ENCODE data around the gene KRTAP21-1. TPM values are rescaled to one million over a fixed set of nuclear protein-coding genes. Genes with fewer than 3 reads are reported as not detected.

Gene KRTAP21-1
- total RNA-seq, 1 donor from 2014 or later: not detected

- Mint-ChIP-seq H3K27ac (ENCODE audit: unreplicated experiment) (peak overlapping the region; percentile 50), H3K36me3 (ENCODE audit: low read depth, unreplicated experiment) (no peaks in the 10 kb centered on the region), H3K4me1 (ENCODE audit: low read depth, unreplicated experiment) (peaks cover 16% of the 10 kb centered on the region), H3K4me3 (ENCODE audit: unreplicated experiment) (no peak overlapping the region), H3K27me3 (ENCODE audit: low read depth, unreplicated experiment) (no peaks in the 10 kb centered on the region), H3K9me3 (ENCODE audit: unreplicated experiment) (peaks cover 3% of the 10 kb centered on the region)
- Histone ChIP-seq H3K27me3 (ENCODE audit: insufficient read depth, low read length) (no peaks in the 10 kb centered on the region), H3K9ac (ENCODE audit: low read length) (no peak overlapping the region), H4K20me1 (ENCODE audit: insufficient read depth, low read length) (no peaks in the 10 kb centered on the region), H3K4me2 (ENCODE audit: low read length) (no peak overlapping the region), H3K36me3 (ENCODE audit: insufficient read depth, low read length) (no peaks in the 10 kb centered on the region), H3K79me2 (ENCODE audit: insufficient read depth, low read length) (no peaks in the 10 kb centered on the region), H3K9me3 (ENCODE audit: insufficient read depth, low read depth, low read length) (no peaks in the 10 kb centered on the region), H3K4me1 (ENCODE audit: insufficient read depth, low read length) (peaks cover 3% of the 10 kb centered on the region), H3K27ac (ENCODE audit: low read depth, low read length) (no peak overlapping the region), H3K4me3 (ENCODE audit: insufficient read depth, low read depth, low read length) (no peak overlapping the region), H2AFZ (ENCODE audit: low read depth, low read length) (no peak overlapping the region)
- FAIRE-seq: no peak
- TF ChIP-seq, protein P1, sequence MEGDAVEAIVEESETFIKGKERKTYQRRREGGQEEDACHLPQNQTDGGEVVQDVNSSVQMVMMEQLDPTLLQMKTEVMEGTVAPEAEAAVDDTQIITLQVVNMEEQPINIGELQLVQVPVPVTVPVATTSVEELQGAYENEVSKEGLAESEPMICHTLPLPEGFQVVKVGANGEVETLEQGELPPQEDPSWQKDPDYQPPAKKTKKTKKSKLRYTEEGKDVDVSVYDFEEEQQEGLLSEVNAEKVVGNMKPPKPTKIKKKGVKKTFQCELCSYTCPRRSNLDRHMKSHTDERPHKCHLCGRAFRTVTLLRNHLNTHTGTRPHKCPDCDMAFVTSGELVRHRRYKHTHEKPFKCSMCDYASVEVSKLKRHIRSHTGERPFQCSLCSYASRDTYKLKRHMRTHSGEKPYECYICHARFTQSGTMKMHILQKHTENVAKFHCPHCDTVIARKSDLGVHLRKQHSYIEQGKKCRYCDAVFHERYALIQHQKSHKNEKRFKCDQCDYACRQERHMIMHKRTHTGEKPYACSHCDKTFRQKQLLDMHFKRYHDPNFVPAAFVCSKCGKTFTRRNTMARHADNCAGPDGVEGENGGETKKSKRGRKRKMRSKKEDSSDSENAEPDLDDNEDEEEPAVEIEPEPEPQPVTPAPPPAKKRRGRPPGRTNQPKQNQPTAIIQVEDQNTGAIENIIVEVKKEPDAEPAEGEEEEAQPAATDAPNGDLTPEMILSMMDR (IDR thresholded peaks at IDR 0.05; ENCODE audit: insufficient read depth, low read depth, low read length): no peak
- TF ChIP-seq EZH2 (IDR thresholded peaks at IDR 0.05; ENCODE audit: insufficient read depth, low read length): no peak
- no peak for DNase-seq (ENCODE audit: low read depth)
Observed at GRCh38 chr21:30714456-30714855, 40.8 kb downstream of the KRTAP21-1 start.

GRCh38 chr21:30713766-30714165, 41.5 kb downstream of the KRTAP21-1 start:
- Mint-ChIP-seq H3K27me3 (ENCODE audit: low read depth, unreplicated experiment) (no peaks in the 10 kb centered on the region), H3K4me1 (ENCODE audit: low read depth, unreplicated experiment) (peaks cover 12% of the 10 kb centered on the region), H3K27ac (ENCODE audit: unreplicated experiment) (no peak overlapping the region), H3K4me3 (ENCODE audit: unreplicated experiment) (no peak overlapping the region), H3K36me3 (ENCODE audit: low read depth, unreplicated experiment) (no peaks in the 10 kb centered on the region), H3K9me3 (ENCODE audit: unreplicated experiment) (peaks cover 3% of the 10 kb centered on the region)
- no peak overlapping the region for H2AFZ ChIP-seq (ENCODE audit: low read depth, low read length)
- no peaks in the 10 kb centered on the region for H3K36me3 ChIP-seq (ENCODE audit: insufficient read depth, low read length)
- no peak for FAIRE-seq
- peaks cover 3% of the 10 kb centered on the region for H3K4me1 ChIP-seq (ENCODE audit: insufficient read depth, low read length)
- H3K9ac ChIP-seq (ENCODE audit: low read length): no peak overlapping the region
- H3K79me2 ChIP-seq (ENCODE audit: insufficient read depth, low read length): no peaks in the 10 kb centered on the region
- H4K20me1 ChIP-seq (ENCODE audit: insufficient read depth, low read length): no peaks in the 10 kb centered on the region
- no peaks in the 10 kb centered on the region for H3K27me3 ChIP-seq (ENCODE audit: insufficient read depth, low read length)
- H3K4me2 ChIP-seq (ENCODE audit: low read length): no peak overlapping the region
- H3K4me3 ChIP-seq (ENCODE audit: insufficient read depth, low read depth, low read length): no peak overlapping the region
- no peaks in the 10 kb centered on the region for H3K9me3 ChIP-seq (ENCODE audit: insufficient read depth, low read depth, low read length)
- peak; percentile 5 for DNase-seq (ENCODE audit: low read depth)
- TF ChIP-seq, protein P1 (IDR thresholded peaks at IDR 0.05; ENCODE audit: insufficient read depth, low read depth, low read length): no peak
- no peak for TF ChIP-seq EZH2 (IDR thresholded peaks at IDR 0.05; ENCODE audit: insufficient read depth, low read length)
- H3K27ac ChIP-seq (ENCODE audit: low read depth, low read length): no peak overlapping the region

GRCh38 chr21:30710499-30710898, 44.7 kb downstream of the KRTAP21-1 start:
- H3K36me3 ChIP-seq (ENCODE audit: insufficient read depth, low read length): no peaks in the 10 kb centered on the region
- no peaks in the 10 kb centered on the region for H3K36me3 Mint-ChIP-seq (ENCODE audit: low read depth, unreplicated experiment)
- H3K79me2 ChIP-seq (ENCODE audit: insufficient read depth, low read length): no peaks in the 10 kb centered on the region
- H3K4me3 ChIP-seq (ENCODE audit: insufficient read depth, low read depth, low read length): no peak overlapping the region
- peaks cover 3% of the 10 kb centered on the region for H3K9me3 Mint-ChIP-seq (ENCODE audit: unreplicated experiment)
- no peak overlapping the region for H3K27ac Mint-ChIP-seq (ENCODE audit: unreplicated experiment)
- no peak for FAIRE-seq
- no peak overlapping the region for H2AFZ ChIP-seq (ENCODE audit: low read depth, low read length)
- no peak overlapping the region for H3K4me3 Mint-ChIP-seq (ENCODE audit: unreplicated experiment)
- no peak for DNase-seq (ENCODE audit: low read depth)
- TF ChIP-seq, protein P1 (IDR thresholded peaks at IDR 0.05; ENCODE audit: insufficient read depth, low read depth, low read length): no peak
- TF ChIP-seq EZH2 (IDR thresholded peaks at IDR 0.05; ENCODE audit: insufficient read depth, low read length): no peak
- no peaks in the 10 kb centered on the region for H3K9me3 ChIP-seq (ENCODE audit: insufficient read depth, low read depth, low read length)
- H3K9ac ChIP-seq (ENCODE audit: low read length): no peak overlapping the region
- no peaks in the 10 kb centered on the region for H4K20me1 ChIP-seq (ENCODE audit: insufficient read depth, low read length)
- no peak overlapping the region for H3K4me2 ChIP-seq (ENCODE audit: low read length)
- H3K27me3 ChIP-seq (ENCODE audit: insufficient read depth, low read length): no peaks in the 10 kb centered on the region
- no peaks in the 10 kb centered on the region for H3K4me1 ChIP-seq (ENCODE audit: insufficient read depth, low read length)
- H3K27me3 Mint-ChIP-seq (ENCODE audit: low read depth, unreplicated experiment): no peaks in the 10 kb centered on the region
- H3K27ac ChIP-seq (ENCODE audit: low read depth, low read length): no peak overlapping the region
- peaks cover 5% of the 10 kb centered on the region for H3K4me1 Mint-ChIP-seq (ENCODE audit: low read depth, unreplicated experiment)

All from astrocyte (in vitro differentiated cells and primary cell).